D721Med (cell line): ENCODE data around the gene CRYGB.

ENCODE experiments used
- DNase-seq: peaks from one replicate; pipeline ENCODE4 v3.0.0; 2011; ENCODE audit warnings: low spot score; ENCODE audit not compliant: insufficient read length
- FAIRE-seq: peaks from 2 replicates; lab custom pipeline; 2011; peaks lifted over from hg19 to GRCh38; lab: Jason Lieb, UNC
- CTCF ChIP-seq: IDR thresholded peaks from 2 replicates; pipeline ENCODE4 v1.5.1; 2012; ENCODE audit warnings: mild to moderate bottlenecking, control low read depth; ENCODE audit not compliant: insufficient read depth; ENCODE audit errors: missing control alignments

CRYGB gene

GRCh38 chr2:208097801-208098200 lies 48.2 kb downstream of the CRYGB start:
- FAIRE-seq (no peak), DNase-seq (no peak)
- TF ChIP-seq CTCF, result no peak

- no peak for TF ChIP-seq CTCF
- FAIRE-seq (no peak), DNase-seq (no peak)
Observed at GRCh38 chr2:208097313-208097712, 48.6 kb downstream of the CRYGB start.

GRCh38 chr2:208096080-208096479 lies 49.9 kb downstream of the CRYGB start:
- DNase-seq (no peak), FAIRE-seq (no peak)
- TF ChIP-seq CTCF, result no peak

GRCh38 chr2:208093128-208093527 lies 52.8 kb downstream of the CRYGB start:
- TF ChIP-seq CTCF, result no peak
- FAIRE-seq (no peak), DNase-seq (no peak)
